ENCODE measurements around the gene RAB40C.

RAB40C gene

DNA sequence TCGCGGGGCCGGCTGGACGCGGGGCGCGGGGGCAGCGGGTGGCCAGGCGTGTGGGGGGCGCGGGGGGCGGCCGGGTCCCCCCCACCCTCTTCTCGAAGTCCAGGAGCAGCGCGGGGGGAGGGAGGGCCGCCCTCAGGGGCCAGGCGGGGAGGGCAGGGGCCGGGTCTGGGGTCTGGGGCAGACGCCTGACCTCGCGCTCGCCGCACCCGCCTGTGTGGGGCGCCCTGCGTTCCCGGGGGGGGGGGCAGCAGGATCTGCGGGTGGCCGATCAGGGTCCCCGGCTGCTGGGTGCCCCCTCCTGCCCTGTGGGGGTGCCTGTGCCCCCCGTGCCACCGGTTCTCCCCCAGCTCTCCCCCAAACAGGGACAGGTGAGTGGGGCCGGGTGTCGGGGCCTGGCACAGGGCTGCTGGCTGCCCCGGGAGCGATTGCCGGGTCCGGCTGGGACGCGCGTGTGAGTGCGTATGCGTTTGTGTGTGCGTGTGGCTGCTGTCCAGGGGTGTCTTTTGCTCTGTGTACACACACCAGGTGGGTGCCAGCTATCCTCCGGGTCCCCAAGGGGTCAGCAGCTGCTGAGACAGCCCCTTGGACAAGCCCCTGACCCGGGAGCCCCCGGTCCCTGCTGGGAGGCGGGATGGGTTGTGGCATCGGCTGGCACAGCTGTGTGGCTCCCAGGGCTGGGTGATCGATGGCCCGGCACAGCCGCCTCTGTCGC is 29.0 kb upstream of the RAB40C start:
- DNase-seq (ENCODE audit: insufficient read length) (no peak), FAIRE-seq (no peak)
- TF ChIP-seq TAF1 (IDR thresholded peaks at IDR 0.05; ENCODE audit: borderline replicate concordance, low read depth, low read length) (no peak), POLR2AphosphoS5 (IDR thresholded peaks at IDR 0.05; ENCODE audit: low read depth, low read length) (no peak), POLR2A (IDR thresholded peaks at IDR 0.05; ENCODE audit: low read depth, low read length) (no peak)

- DNase-seq (ENCODE audit: insufficient read length), result no peak
- no peak for FAIRE-seq
- TF ChIP-seq TAF1 (IDR thresholded peaks at IDR 0.05; ENCODE audit: borderline replicate concordance, low read depth, low read length) (no peak), POLR2A (IDR thresholded peaks at IDR 0.05; ENCODE audit: low read depth, low read length) (no peak), POLR2AphosphoS5 (IDR thresholded peaks at IDR 0.05; ENCODE audit: low read depth, low read length) (no peak)
Observed at GRCh38 chr16:561413-561794, 28.5 kb upstream of the RAB40C start.

DNA sequence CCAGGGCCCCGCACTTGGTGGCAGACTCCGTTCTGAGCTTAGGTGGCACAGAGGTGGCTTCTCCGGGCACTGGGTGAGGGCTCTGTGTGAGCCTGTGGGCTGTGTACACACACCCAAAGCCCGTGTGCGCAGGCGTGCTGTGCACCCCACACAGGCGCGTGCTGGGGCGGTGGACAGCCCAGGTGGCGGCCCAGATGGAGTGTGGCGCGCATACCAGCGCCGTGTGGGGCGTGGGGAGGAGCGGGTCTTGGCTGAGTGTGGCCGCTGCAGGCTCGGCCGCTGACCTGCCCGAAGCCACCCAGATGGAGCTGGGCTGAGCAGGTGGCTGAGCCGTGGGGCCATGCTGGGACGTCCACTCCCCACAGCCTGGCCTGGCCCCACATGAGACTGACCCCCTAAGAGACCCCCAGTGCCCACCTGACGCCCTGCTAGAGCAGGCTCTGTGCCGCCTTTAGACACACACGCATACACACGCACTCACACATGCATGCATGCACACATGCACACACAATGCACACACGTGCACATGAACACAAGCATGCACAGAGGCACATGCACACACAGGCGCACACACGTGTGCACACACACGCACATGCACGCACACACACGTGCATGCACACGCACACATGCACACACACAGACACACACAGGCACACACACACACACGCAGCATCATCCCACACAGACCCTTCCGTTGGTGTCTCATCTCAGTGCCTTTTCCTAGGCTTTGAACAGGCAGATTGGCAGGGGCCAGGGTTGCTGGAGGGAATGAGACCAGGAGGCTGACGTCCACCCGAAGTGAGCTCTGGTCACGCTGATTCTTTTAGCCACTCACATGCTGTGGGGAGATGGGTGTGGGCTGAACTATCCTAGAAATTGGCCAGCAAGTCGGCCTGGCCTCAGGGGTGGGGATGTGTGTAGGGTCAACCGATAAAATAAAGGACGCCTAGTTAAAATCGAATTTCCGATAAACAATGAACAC is 27.6 kb upstream of the RAB40C start:
- DNase-seq (ENCODE audit: insufficient read length), result no peak
- no peak for FAIRE-seq
- TF ChIP-seq POLR2AphosphoS5 (IDR thresholded peaks at IDR 0.05; ENCODE audit: low read depth, low read length), result no peak
- TF ChIP-seq TAF1 (IDR thresholded peaks at IDR 0.05; ENCODE audit: borderline replicate concordance, low read depth, low read length), result no peak
- TF ChIP-seq POLR2A (IDR thresholded peaks at IDR 0.05; ENCODE audit: low read depth, low read length), result no peak

GRCh38 chr16:563072-563644 is 26.7 kb upstream of the RAB40C start:
- DNase-seq (ENCODE audit: insufficient read length), result no peak
- TF ChIP-seq POLR2AphosphoS5 (IDR thresholded peaks at IDR 0.05; ENCODE audit: low read depth, low read length), result no peak
- TF ChIP-seq POLR2A (IDR thresholded peaks at IDR 0.05; ENCODE audit: low read depth, low read length), result no peak
- FAIRE-seq, result no peak

- DNase-seq (ENCODE audit: insufficient read length), result no peak
- TF ChIP-seq POLR2AphosphoS5 (IDR thresholded peaks at IDR 0.05; ENCODE audit: low read depth, low read length) (no peak), POLR2A (IDR thresholded peaks at IDR 0.05; ENCODE audit: low read depth, low read length) (no peak), TAF1 (IDR thresholded peaks at IDR 0.05; ENCODE audit: borderline replicate concordance, low read depth, low read length) (no peak)
- FAIRE-seq, result no peak
Observed at GRCh38 chr16:564690-565418, 25.0 kb upstream of the RAB40C start.

GRCh38 chr16:565419-566330 is 24.2 kb upstream of the RAB40C start:
- DNase-seq (ENCODE audit: insufficient read length) (no peak), FAIRE-seq (no peak)
- no peak for TF ChIP-seq POLR2AphosphoS5 (IDR thresholded peaks at IDR 0.05; ENCODE audit: low read depth, low read length)
- TF ChIP-seq POLR2A (IDR thresholded peaks at IDR 0.05; ENCODE audit: low read depth, low read length), result no peak
- TF ChIP-seq TAF1 (IDR thresholded peaks at IDR 0.05; ENCODE audit: borderline replicate concordance, low read depth, low read length), result no peak

DNA sequence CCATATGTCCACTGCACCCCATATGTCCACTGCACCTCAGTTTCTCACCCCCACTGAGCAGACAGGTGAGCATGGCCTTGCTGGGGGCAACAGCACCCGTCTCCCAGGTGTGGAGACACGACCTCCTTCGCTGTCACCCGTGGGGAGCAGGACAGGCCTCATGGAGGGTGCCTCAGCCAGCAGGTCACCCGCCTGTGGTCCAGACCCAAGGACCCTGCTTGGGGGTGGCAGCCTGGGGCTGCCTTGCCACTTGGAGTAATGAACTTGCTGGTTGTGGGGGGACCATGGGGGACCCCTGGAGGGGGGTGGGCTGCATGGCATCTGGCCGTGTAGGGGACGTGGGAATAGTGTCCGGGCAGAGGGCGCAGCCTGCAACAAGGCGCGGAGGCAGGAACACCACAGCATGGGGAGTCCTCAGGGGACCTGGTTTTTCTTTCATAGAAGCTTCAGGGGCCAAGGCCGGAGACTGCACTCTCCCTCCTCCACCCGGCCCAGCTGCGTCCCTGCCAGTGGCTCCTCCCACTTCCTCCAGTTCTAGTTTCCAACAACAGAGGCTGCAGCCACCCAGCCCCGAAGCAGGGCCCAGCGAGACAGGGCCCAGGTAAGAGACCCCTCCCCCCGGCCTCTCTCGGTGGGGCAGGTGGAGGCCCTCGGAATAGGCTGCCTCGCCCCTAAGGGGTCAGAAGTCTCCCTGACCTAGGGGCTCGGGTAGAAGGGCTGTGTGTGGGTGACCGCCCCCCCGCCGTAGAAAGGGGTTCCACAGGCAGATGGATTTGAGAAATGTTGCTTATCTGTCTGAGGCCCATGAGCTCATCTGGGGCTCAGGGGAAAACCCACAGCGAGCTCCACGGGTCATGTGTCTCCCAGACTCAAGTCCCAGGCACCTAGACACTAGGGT is 23.1 kb upstream of the RAB40C start, which contains the start of gene NHLRC4:
Gene NHLRC4 (plus strand): TSS at position 531 of the 898 bp plus-strand sequence. CDS start 1,043 bp downstream, outside the sequence.
- FAIRE-seq, result peak; percentile 74

GRCh38 chr16:567373-568256 is 22.3 kb upstream of the RAB40C start:
- DNase-seq (ENCODE audit: insufficient read length) (no peak), FAIRE-seq (no peak)
- no peak for TF ChIP-seq POLR2A (IDR thresholded peaks at IDR 0.05; ENCODE audit: low read depth, low read length)
- TF ChIP-seq TAF1 (IDR thresholded peaks at IDR 0.05; ENCODE audit: borderline replicate concordance, low read depth, low read length), result no peak
- TF ChIP-seq POLR2AphosphoS5 (IDR thresholded peaks at IDR 0.05; ENCODE audit: low read depth, low read length), result no peak

More for the DNA sequence above, 23.1 kb upstream of the RAB40C start, which contains the start of gene NHLRC4:
- no peak for TF ChIP-seq POLR2AphosphoS5 (IDR thresholded peaks at IDR 0.05; ENCODE audit: low read depth, low read length)
- DNase-seq (ENCODE audit: insufficient read length), result peak; percentile 96
